IMR-90 (cell line): Measurements from ENCODE around the gene NDUFS2.

ENCODE experiments used
- BHLHE40 ChIP-seq: fragments of 150-350 bp; IDR thresholded peaks from 2 replicates; pipeline ENCODE4 v1.6.1; 2016; ENCODE audit warnings: mild to moderate bottlenecking, low read depth, low read length
- MAFK ChIP-seq: IDR thresholded peaks from 2 replicates; pipeline ENCODE4 v1.6.1; 2012; ENCODE audit warnings: low read depth, low read length, improper control_type of control experiment
- MAZ ChIP-seq: IDR thresholded peaks from 2 replicates; pipeline ENCODE4 v1.6.1; 2012; ENCODE audit warnings: low read depth, mild to moderate bottlenecking, low read length, improper control_type of control experiment, moderate library complexity, borderline replicate concordance
- POLR2A ChIP-seq: IDR thresholded peaks from 2 replicates; pipeline ENCODE4 v1.6.1; 2012; ENCODE audit warnings: mild to moderate bottlenecking, low read depth, low read length
- RFX5 ChIP-seq: IDR thresholded peaks from 2 replicates; pipeline ENCODE4 v1.8.0; 2012; ENCODE audit warnings: low read depth, mild to moderate bottlenecking, low read length, moderate library complexity
- TF ChIP-seq, protein P1 (sequence below): conservative IDR thresholded peaks from 2 replicates; pipeline ENCODE4 v1.5.1; 2012; ENCODE audit warnings: mild to moderate bottlenecking, low read depth, low read length, improper control_type of control experiment

DNA sequence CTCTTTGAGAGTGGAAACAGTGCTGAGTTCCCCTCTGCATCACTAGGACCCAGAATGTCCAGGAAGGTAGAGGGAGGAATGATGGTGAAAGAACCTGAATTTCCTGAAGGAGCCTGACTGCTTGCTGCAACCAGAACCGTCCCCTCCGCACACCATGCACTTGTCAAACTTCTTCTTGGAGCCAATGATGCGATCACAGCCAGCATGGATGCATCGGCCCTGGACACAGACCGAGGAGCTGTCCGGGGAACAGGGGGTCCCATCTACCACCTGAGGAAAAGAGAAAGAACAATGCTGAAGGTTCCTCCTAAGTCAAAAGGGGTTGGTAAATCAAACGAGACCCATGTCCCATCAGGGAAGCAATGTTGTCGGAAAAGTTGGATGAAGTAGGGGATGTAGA lies 10.2 kb upstream of the NDUFS2 start:
- TF ChIP-seq, protein P1, sequence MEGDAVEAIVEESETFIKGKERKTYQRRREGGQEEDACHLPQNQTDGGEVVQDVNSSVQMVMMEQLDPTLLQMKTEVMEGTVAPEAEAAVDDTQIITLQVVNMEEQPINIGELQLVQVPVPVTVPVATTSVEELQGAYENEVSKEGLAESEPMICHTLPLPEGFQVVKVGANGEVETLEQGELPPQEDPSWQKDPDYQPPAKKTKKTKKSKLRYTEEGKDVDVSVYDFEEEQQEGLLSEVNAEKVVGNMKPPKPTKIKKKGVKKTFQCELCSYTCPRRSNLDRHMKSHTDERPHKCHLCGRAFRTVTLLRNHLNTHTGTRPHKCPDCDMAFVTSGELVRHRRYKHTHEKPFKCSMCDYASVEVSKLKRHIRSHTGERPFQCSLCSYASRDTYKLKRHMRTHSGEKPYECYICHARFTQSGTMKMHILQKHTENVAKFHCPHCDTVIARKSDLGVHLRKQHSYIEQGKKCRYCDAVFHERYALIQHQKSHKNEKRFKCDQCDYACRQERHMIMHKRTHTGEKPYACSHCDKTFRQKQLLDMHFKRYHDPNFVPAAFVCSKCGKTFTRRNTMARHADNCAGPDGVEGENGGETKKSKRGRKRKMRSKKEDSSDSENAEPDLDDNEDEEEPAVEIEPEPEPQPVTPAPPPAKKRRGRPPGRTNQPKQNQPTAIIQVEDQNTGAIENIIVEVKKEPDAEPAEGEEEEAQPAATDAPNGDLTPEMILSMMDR: no peak
- no peak for TF ChIP-seq POLR2A
- TF ChIP-seq BHLHE40: no peak
- TF ChIP-seq MAZ: no peak
- no peak for TF ChIP-seq RFX5
- no peak for TF ChIP-seq MAFK
